ENCODE measurements around the gene ASIC2. TPM values are rescaled to one million over a fixed set of nuclear protein-coding genes. Genes with fewer than 3 reads are reported as not detected.

The ASIC2 gene
- total RNA-seq, 1 experiment from 2014 or later, result not detected

GRCh38 chr17:33179151-33179550, 113.9 kb downstream of the ASIC2 start:
- Mint-ChIP-seq H3K4me1 (ENCODE audit: low read depth, unreplicated experiment) (no peaks in the 10 kb centered on the region), H3K9me3 (ENCODE audit: unreplicated experiment) (no peaks in the 10 kb centered on the region), H3K27me3 (ENCODE audit: insufficient read depth, unreplicated experiment) (peaks cover 35% of the 10 kb centered on the region), H3K27ac (ENCODE audit: unreplicated experiment) (no peak overlapping the region), H3K4me3 (ENCODE audit: unreplicated experiment) (no peak overlapping the region), H3K36me3 (ENCODE audit: insufficient read depth, unreplicated experiment) (no peaks in the 10 kb centered on the region)
- Histone ChIP-seq H3K4me1 (no peaks in the 10 kb centered on the region), H3K36me3 (ENCODE audit: control insufficient read depth, insufficient read depth, low read length) (no peaks in the 10 kb centered on the region), H3K9me3 (no peaks in the 10 kb centered on the region), H3K4me3 (ENCODE audit: low read depth, low read length) (no peak overlapping the region), H3K27me3 (replicated peaks; ENCODE audit: control insufficient read depth, insufficient read depth, low read length) (no peaks in the 10 kb centered on the region; the same call in 1 of the 2 replicates)
- ChIA-PET POLR2A (no interaction called here), CTCF (no interaction called here)
- TF ChIP-seq CTCF (IDR thresholded peaks at IDR 0.05; ENCODE audit: insufficient read depth in 1 of 2, low read depth in 1 of 2, low read length in 1 of 2, severe bottlenecking in 1 of 2, unreplicated experiment in 1 of 2), result no peak
- no TSS peak for BruUV-seq (replicated peaks)
- no peak for DNase-seq
- intact Hi-C loops (cut with micrococcal nuclease; ENCODE audit: unreplicated experiment), result no loop called here

DNA sequence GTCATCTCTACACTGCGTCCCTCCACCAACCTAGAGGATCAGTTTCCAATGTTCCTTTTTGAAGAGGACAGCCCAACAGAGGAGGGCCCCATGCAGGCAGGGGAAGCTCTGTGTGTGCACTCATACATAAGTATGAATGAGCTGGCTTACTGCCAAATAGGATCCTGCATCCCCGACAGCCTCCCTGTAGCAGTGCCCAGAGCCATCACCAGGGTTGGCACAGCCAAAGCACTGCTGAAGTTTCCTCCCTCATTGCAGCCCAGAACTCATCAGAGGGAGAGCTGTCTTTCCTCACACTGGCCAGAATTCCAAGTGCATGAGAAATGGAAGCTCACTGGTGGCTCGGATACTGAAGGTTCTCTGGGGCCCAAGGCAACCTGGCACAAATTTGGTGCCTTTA, 114.4 kb downstream of the ASIC2 start:
- intact Hi-C loops (cut with micrococcal nuclease; ENCODE audit: unreplicated experiment), result no loop called here
- Mint-ChIP-seq H3K36me3 (ENCODE audit: insufficient read depth, unreplicated experiment) (no peaks in the 10 kb centered on the region), H3K4me3 (ENCODE audit: unreplicated experiment) (no peak overlapping the region), H3K27me3 (ENCODE audit: insufficient read depth, unreplicated experiment) (peaks cover 30% of the 10 kb centered on the region), H3K9me3 (ENCODE audit: unreplicated experiment) (no peaks in the 10 kb centered on the region), H3K4me1 (ENCODE audit: low read depth, unreplicated experiment) (no peaks in the 10 kb centered on the region), H3K27ac (ENCODE audit: unreplicated experiment) (no peak overlapping the region)
- Histone ChIP-seq H3K9me3 (no peaks in the 10 kb centered on the region), H3K4me1 (no peaks in the 10 kb centered on the region), H3K27me3 (replicated peaks; ENCODE audit: control insufficient read depth, insufficient read depth, low read length) (no peaks in the 10 kb centered on the region; the same call in 1 of the 2 replicates), H3K36me3 (ENCODE audit: control insufficient read depth, insufficient read depth, low read length) (no peaks in the 10 kb centered on the region), H3K4me3 (ENCODE audit: low read depth, low read length) (no peak overlapping the region)
- no peak for DNase-seq
- TF ChIP-seq CTCF (IDR thresholded peaks at IDR 0.05; ENCODE audit: insufficient read depth in 1 of 2, low read depth in 1 of 2, low read length in 1 of 2, severe bottlenecking in 1 of 2, unreplicated experiment in 1 of 2), result no peak
- CTCF ChIA-PET, result no interaction called here
- POLR2A ChIA-PET, result no interaction called here
- BruUV-seq (replicated peaks), result no TSS peak

GRCh38 chr17:33175562-33175961, 117.5 kb downstream of the ASIC2 start:
- BruUV-seq (replicated peaks), result no TSS peak
- no peak overlapping the region for H3K27ac Mint-ChIP-seq (ENCODE audit: unreplicated experiment)
- no peak for TF ChIP-seq CTCF (IDR thresholded peaks at IDR 0.05; ENCODE audit: insufficient read depth in 1 of 2, low read depth in 1 of 2, low read length in 1 of 2, severe bottlenecking in 1 of 2, unreplicated experiment in 1 of 2)
- Histone ChIP-seq H3K9me3 (no peaks in the 10 kb centered on the region), H3K4me3 (ENCODE audit: low read depth, low read length) (no peak overlapping the region), H3K36me3 (ENCODE audit: control insufficient read depth, insufficient read depth, low read length) (no peaks in the 10 kb centered on the region), H3K4me1 (no peaks in the 10 kb centered on the region), H3K27me3 (replicated peaks; ENCODE audit: control insufficient read depth, insufficient read depth, low read length) (no peaks in the 10 kb centered on the region; the same call in 1 of the 2 replicates)
- DNase-seq, result no peak
- CTCF ChIA-PET, result no interaction called here
- no peaks in the 10 kb centered on the region for H3K9me3 Mint-ChIP-seq (ENCODE audit: unreplicated experiment)
- POLR2A ChIA-PET, result no interaction called here
- no peak overlapping the region for H3K4me3 Mint-ChIP-seq (ENCODE audit: unreplicated experiment)
- H3K4me1 Mint-ChIP-seq (ENCODE audit: low read depth, unreplicated experiment), result no peaks in the 10 kb centered on the region
- intact Hi-C loops (cut with micrococcal nuclease; ENCODE audit: unreplicated experiment), result no loop called here
- H3K27me3 Mint-ChIP-seq (ENCODE audit: insufficient read depth, unreplicated experiment), result peaks cover 36% of the 10 kb centered on the region
- H3K36me3 Mint-ChIP-seq (ENCODE audit: insufficient read depth, unreplicated experiment), result no peaks in the 10 kb centered on the region

Measured in Caco-2 (cell line).